ENCODE data around the gene TMEM121B.

Gene TMEM121B

DNA sequence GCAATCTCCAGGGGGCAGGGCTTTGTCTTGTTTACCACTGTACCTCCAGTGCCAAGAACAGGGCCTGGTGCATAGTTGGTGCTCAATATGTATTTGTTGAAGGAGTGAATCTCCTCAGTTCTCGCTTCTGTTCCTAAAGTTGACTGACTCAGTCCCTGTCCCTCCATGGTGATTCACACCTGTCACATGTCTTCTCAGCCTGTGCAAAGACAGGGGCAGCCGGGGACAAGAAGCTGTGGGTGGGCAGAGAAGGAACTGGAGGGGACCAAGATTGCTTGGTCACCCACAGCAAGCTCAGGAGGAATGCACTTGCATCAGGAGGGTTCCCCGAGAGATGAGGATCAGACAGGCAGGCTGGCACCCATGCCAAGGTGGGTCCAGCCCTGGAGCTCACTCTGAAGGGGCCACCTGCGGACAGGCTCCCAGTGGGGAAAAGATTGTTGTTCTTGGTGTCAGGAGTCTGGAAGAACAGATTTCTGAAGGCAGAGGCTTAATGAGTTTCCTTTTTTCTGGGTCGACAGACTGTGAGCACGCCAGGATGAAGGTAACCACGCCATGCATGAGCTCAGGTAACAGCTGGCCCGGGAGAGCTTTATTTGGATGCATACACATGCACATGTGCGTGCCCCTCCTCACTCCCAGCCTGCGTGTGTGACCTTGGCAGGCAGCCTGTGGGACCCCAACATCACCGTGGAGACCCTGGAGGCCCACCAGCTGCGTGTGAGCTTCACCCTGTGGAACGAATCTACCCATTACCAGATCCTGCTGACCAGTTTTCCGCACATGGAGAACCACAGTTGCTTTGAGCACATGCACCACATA lies 19.5 kb downstream of the TMEM121B start:
- H3K4me1 ChIP-seq (ENCODE audit: control insufficient read depth in 1 of 2, insufficient read depth in 2 of 2, low read length in 2 of 2): no peaks in the 10 kb centered on the region
- no peak overlapping the region for H3K27ac ChIP-seq (ENCODE audit: low read length)
- H3K9me3 ChIP-seq (ENCODE audit: control insufficient read depth in 1 of 2, low read length in 2 of 2): no peaks in the 10 kb centered on the region
- H3K27me3 ChIP-seq (ENCODE audit: low read depth, low read length): no peaks in the 10 kb centered on the region
- peaks cover 59 to 64% of the 10 kb centered on the region in 2 donors for H3K36me3 ChIP-seq (ENCODE audit: control insufficient read depth in 1 of 2, insufficient read depth in 2 of 2, low read length in 2 of 2)
- no peak overlapping the region for H3K4me3 ChIP-seq (ENCODE audit: low read depth in 1 of 2, low read length in 2 of 2)

- peaks cover 54 to 55% of the 10 kb centered on the region in 2 donors for H3K36me3 ChIP-seq (ENCODE audit: control insufficient read depth in 1 of 2, insufficient read depth in 2 of 2, low read length in 2 of 2)
- H3K4me1 ChIP-seq (ENCODE audit: control insufficient read depth in 1 of 2, insufficient read depth in 2 of 2, low read length in 2 of 2): no peaks in the 10 kb centered on the region
- no peaks in the 10 kb centered on the region for H3K9me3 ChIP-seq (ENCODE audit: control insufficient read depth in 1 of 2, low read length in 2 of 2)
- H3K27ac ChIP-seq (ENCODE audit: low read length): no peak overlapping the region
- H3K4me3 ChIP-seq (ENCODE audit: low read depth in 1 of 2, low read length in 2 of 2): no peak overlapping the region
- H3K27me3 ChIP-seq (ENCODE audit: low read depth, low read length): no peaks in the 10 kb centered on the region
These were observed 20.5 kb downstream of the TMEM121B start for GRCh38 chr22:17100621-17101020.

- peaks cover 39 to 46% of the 10 kb centered on the region in 2 donors for H3K36me3 ChIP-seq (ENCODE audit: control insufficient read depth in 1 of 2, insufficient read depth in 2 of 2, low read length in 2 of 2)
- H3K4me1 ChIP-seq (ENCODE audit: control insufficient read depth in 1 of 2, insufficient read depth in 2 of 2, low read length in 2 of 2): no peaks in the 10 kb centered on the region
- H3K27me3 ChIP-seq (ENCODE audit: low read depth, low read length): no peaks in the 10 kb centered on the region
- no peak overlapping the region for H3K4me3 ChIP-seq (ENCODE audit: low read depth in 1 of 2, low read length in 2 of 2)
- H3K9me3 ChIP-seq (ENCODE audit: control insufficient read depth in 1 of 2, low read length in 2 of 2): no peaks in the 10 kb centered on the region
- no peak overlapping the region for H3K27ac ChIP-seq (ENCODE audit: low read length)
These were observed 22.8 kb downstream of the TMEM121B start for GRCh38 chr22:17098379-17098819.

- Histone ChIP-seq H3K27ac (ENCODE audit: low read length) (no peak overlapping the region), H3K4me3 (ENCODE audit: low read depth in 1 of 2, low read length in 2 of 2) (no peak overlapping the region), H3K27me3 (ENCODE audit: low read depth, low read length) (no peaks in the 10 kb centered on the region), H3K4me1 (ENCODE audit: control insufficient read depth in 1 of 2, insufficient read depth in 2 of 2, low read length in 2 of 2) (no peaks in the 10 kb centered on the region), H3K36me3 (ENCODE audit: control insufficient read depth in 1 of 2, insufficient read depth in 2 of 2, low read length in 2 of 2) (peaks cover 33 to 40% of the 10 kb centered on the region in 2 donors), H3K9me3 (ENCODE audit: control insufficient read depth in 1 of 2, low read length in 2 of 2) (no peaks in the 10 kb centered on the region)
These were observed 23.5 kb downstream of the TMEM121B start for GRCh38 chr22:17097701-17098100.

- Histone ChIP-seq H3K4me3 (ENCODE audit: low read depth in 1 of 2, low read length in 2 of 2) (no peak overlapping the region), H3K27ac (ENCODE audit: low read length) (no peak overlapping the region), H3K27me3 (ENCODE audit: low read depth, low read length) (no peaks in the 10 kb centered on the region), H3K4me1 (ENCODE audit: control insufficient read depth in 1 of 2, insufficient read depth in 2 of 2, low read length in 2 of 2) (no peaks in the 10 kb centered on the region), H3K36me3 (ENCODE audit: control insufficient read depth in 1 of 2, insufficient read depth in 2 of 2, low read length in 2 of 2) (peaks cover 29 to 36% of the 10 kb centered on the region in 2 donors), H3K9me3 (ENCODE audit: control insufficient read depth in 1 of 2, low read length in 2 of 2) (no peaks in the 10 kb centered on the region)
These were observed 24.1 kb downstream of the TMEM121B start for GRCh38 chr22:17097062-17097461.

- Histone ChIP-seq H3K27me3 (ENCODE audit: low read depth, low read length) (no peaks in the 10 kb centered on the region), H3K9me3 (ENCODE audit: control insufficient read depth in 1 of 2, low read length in 2 of 2) (no peaks in the 10 kb centered on the region), H3K4me1 (ENCODE audit: control insufficient read depth in 1 of 2, insufficient read depth in 2 of 2, low read length in 2 of 2) (no peaks in the 10 kb centered on the region), H3K36me3 (ENCODE audit: control insufficient read depth in 1 of 2, insufficient read depth in 2 of 2, low read length in 2 of 2) (peaks cover 19 to 26% of the 10 kb centered on the region in 2 donors), H3K4me3 (ENCODE audit: low read depth in 1 of 2, low read length in 2 of 2) (no peak overlapping the region), H3K27ac (ENCODE audit: low read length) (no peak overlapping the region)
These were observed 25.1 kb downstream of the TMEM121B start for GRCh38 chr22:17096071-17096470.

- Histone ChIP-seq H3K36me3 (ENCODE audit: control insufficient read depth in 1 of 2, insufficient read depth in 2 of 2, low read length in 2 of 2) (peaks cover 14 to 21% of the 10 kb centered on the region in 2 donors), H3K27me3 (ENCODE audit: low read depth, low read length) (no peaks in the 10 kb centered on the region), H3K4me3 (ENCODE audit: low read depth in 1 of 2, low read length in 2 of 2) (no peak overlapping the region), H3K4me1 (ENCODE audit: control insufficient read depth in 1 of 2, insufficient read depth in 2 of 2, low read length in 2 of 2) (no peaks in the 10 kb centered on the region), H3K27ac (ENCODE audit: low read length) (no peak overlapping the region), H3K9me3 (ENCODE audit: control insufficient read depth in 1 of 2, low read length in 2 of 2) (no peaks in the 10 kb centered on the region)
These were observed 25.6 kb downstream of the TMEM121B start for GRCh38 chr22:17095538-17095937.

DNA sequence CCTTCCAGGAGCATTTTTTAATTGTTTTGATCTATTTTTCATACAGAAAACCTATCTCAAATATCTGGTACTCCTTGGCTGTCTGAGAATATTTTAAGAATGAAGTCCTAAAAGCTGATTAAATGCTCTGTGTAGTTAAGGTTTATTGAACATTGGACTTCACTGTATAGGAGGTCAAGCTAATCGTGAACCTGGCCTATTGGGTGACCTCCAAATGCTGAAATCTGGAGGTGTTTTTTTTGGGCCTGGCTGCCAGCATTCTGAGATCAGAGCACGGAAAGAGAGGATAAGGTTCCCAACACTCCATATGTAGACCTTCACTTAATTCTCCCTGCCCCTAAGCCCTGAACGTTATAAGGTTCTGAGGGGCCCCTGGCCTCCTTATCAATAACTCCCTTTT lies 28.1 kb downstream of the TMEM121B start:
- Histone ChIP-seq H3K9me3 (ENCODE audit: control insufficient read depth in 1 of 2, low read length in 2 of 2) (no peaks in the 10 kb centered on the region), H3K36me3 (ENCODE audit: control insufficient read depth in 1 of 2, insufficient read depth in 2 of 2, low read length in 2 of 2) (no peaks in the 10 kb centered on the region), H3K4me1 (ENCODE audit: control insufficient read depth in 1 of 2, insufficient read depth in 2 of 2, low read length in 2 of 2) (no peaks in the 10 kb centered on the region), H3K27me3 (ENCODE audit: low read depth, low read length) (no peaks in the 10 kb centered on the region), H3K4me3 (ENCODE audit: low read depth in 1 of 2, low read length in 2 of 2) (no peak overlapping the region), H3K27ac (ENCODE audit: low read length) (no peak overlapping the region)

- Histone ChIP-seq H3K27me3 (ENCODE audit: low read depth, low read length) (no peaks in the 10 kb centered on the region), H3K27ac (ENCODE audit: low read length) (no peak overlapping the region), H3K4me1 (ENCODE audit: control insufficient read depth in 1 of 2, insufficient read depth in 2 of 2, low read length in 2 of 2) (peaks cover 0 to 7% of the 10 kb centered on the region in 2 donors), H3K9me3 (ENCODE audit: control insufficient read depth in 1 of 2, low read length in 2 of 2) (no peaks in the 10 kb centered on the region), H3K4me3 (ENCODE audit: low read depth in 1 of 2, low read length in 2 of 2) (no peak overlapping the region), H3K36me3 (ENCODE audit: control insufficient read depth in 1 of 2, insufficient read depth in 2 of 2, low read length in 2 of 2) (no peaks in the 10 kb centered on the region)
These were observed 29.3 kb downstream of the TMEM121B start for GRCh38 chr22:17091851-17092250.

DNA sequence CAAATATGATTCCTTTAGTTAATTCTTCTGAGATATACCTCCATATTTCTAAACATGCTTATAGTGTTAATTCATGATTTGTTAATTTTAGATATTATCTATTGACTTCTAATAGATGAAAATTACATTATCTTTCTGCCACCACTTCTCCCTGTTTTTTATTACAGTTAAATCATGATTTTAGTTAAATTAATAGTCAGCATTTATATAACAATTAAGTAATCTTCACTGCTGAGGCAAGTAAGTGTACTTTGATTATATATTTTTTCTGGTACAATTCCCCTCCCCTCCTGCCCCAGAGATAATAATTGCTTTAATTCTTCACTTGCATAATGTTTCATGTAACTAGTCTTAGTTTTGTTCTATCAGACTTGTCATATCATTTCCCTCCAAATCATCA lies 30.6 kb downstream of the TMEM121B start:
- no peaks in the 10 kb centered on the region for H3K27me3 ChIP-seq (ENCODE audit: low read depth, low read length)
- H3K4me3 ChIP-seq (ENCODE audit: low read depth in 1 of 2, low read length in 2 of 2): no peak overlapping the region
- peaks cover 5 to 13% of the 10 kb centered on the region in 2 donors for H3K4me1 ChIP-seq (ENCODE audit: control insufficient read depth in 1 of 2, insufficient read depth in 2 of 2, low read length in 2 of 2)
- no peak overlapping the region for H3K27ac ChIP-seq (ENCODE audit: low read length)
- H3K9me3 ChIP-seq (ENCODE audit: control insufficient read depth in 1 of 2, low read length in 2 of 2): no peaks in the 10 kb centered on the region
- no peaks in the 10 kb centered on the region for H3K36me3 ChIP-seq (ENCODE audit: control insufficient read depth in 1 of 2, insufficient read depth in 2 of 2, low read length in 2 of 2)

DNA sequence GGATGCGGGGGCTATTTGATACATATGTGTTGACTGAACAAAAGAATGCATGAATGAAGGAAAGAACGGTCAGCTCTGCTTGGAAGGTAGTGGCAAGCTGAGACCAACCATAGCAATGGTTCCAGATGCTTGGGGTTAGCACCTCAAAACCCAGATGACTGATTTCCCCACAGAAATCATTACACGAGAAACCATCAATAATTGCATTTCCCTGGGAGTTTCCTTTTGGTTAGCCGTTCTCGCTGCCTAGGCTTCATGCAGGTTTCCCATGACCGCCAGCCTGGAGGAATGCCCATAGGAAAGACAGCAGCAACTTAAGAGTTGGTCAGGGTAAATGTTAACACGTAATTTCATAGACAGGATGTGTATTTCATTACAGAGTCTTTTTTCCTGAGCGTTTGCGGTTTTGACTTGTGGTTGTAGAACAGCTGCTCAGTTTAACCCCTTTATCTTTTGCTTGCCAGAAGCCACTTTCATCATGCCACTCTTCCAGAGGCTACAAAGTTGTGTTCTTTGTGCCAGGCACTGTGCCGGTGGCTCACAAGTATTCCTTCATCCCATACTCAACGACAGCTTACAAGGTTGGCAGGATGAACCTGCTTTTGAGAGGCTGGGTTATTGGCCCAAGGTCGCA lies 33.5 kb downstream of the TMEM121B start:
- Histone ChIP-seq H3K4me1 (ENCODE audit: control insufficient read depth in 1 of 2, insufficient read depth in 2 of 2, low read length in 2 of 2) (peaks cover 5 to 18% of the 10 kb centered on the region in 2 donors), H3K4me3 (ENCODE audit: low read depth in 1 of 2, low read length in 2 of 2) (peak overlapping the region in 1 of 2 donors; percentile 28), H3K27ac (ENCODE audit: low read length) (no peak overlapping the region)

More for the DNA sequence above, 33.5 kb downstream of the TMEM121B start:
- no peaks in the 10 kb centered on the region for H3K27me3 ChIP-seq (ENCODE audit: low read depth, low read length)
- H3K9me3 ChIP-seq (ENCODE audit: control insufficient read depth in 1 of 2, low read length in 2 of 2): no peaks in the 10 kb centered on the region
- H3K36me3 ChIP-seq (ENCODE audit: control insufficient read depth in 1 of 2, insufficient read depth in 2 of 2, low read length in 2 of 2): no peaks in the 10 kb centered on the region
